Tibial artery (tissue), 4 donors: ENCODE results near the gene RYR2.

Experiments
- DNase-seq, 2 donors: peaks; one replicate each; pipeline ENCODE4 v3.0.0-alpha.2; 2019
- H3K27ac ChIP-seq, 2 donors: fragments of 200-600 bp; sonication (generic) in 1 of 2; 1 replicate in 1 of 2; 2 replicates in 1 of 2; pipeline ENCODE4 v1.5.1; 2018 to 2019; ENCODE audit warnings: mild to moderate bottlenecking in 1 of 2
- H3K27me3 ChIP-seq, 2 donors: fragments of 200-600 bp; sonication (generic) in 1 of 2; one replicate each; pipeline versions ENCODE4 v1.5.1 to v1.6.0; 2016 to 2019
- H3K36me3 ChIP-seq, 3 donors: fragments of 200-600 bp; sonication (generic) in 2 of 3; one replicate each; pipeline ENCODE4 v1.5.1; 2016 to 2019; ENCODE audit warnings: mild to moderate bottlenecking in 2 of 3
- H3K4me1 ChIP-seq, 4 donors: fragments of 200-600 bp; sonication (generic) in 2 of 4; 1 replicate in 3 of 4; 2 replicates in 1 of 4; pipeline ENCODE4 v1.5.1; 2016 to 2019
- H3K4me3 ChIP-seq, 2 donors: fragments of 200-600 bp; sonication (generic) in 1 of 2; 1 replicate in 1 of 2; 2 replicates in 1 of 2; pipeline ENCODE4 v1.5.1; 2018 to 2019; ENCODE audit warnings: mild to moderate bottlenecking in 2 of 2
- H3K9me3 ChIP-seq, 3 donors: fragments of 200-600 bp; sonication (generic) in 1 of 3; one replicate each; pipeline ENCODE4 v1.5.1; 2016 to 2019
- CTCF ChIP-seq, 2 experiments: fragments of 200-600 bp in 1 of 2; fragments of 450-650 bp in 1 of 2; IDR thresholded peaks; one replicate each; pipeline ENCODE4 v1.5.1; 2017 to 2019; ENCODE audit warnings: antibody characterized with exemption in 2 of 2, mild to moderate bottlenecking in 1 of 2, moderate library complexity in 1 of 2
- intact Hi-C: fragments of 100-400 bp; cut with DNase I; formaldehyde crosslinking; loops from one replicate; pipeline ENCODE4 v1.15.0; 2023; ENCODE audit warnings: low total_unique reads

The RYR2 gene

GRCh38 chr1:237070519-237070918 is 28.5 kb downstream of the RYR2 start:
- no peak for DNase-seq
- no peak overlapping the region for H3K4me3 ChIP-seq
- H3K27me3 ChIP-seq: no peaks in the 10 kb centered on the region
- no peak for TF ChIP-seq CTCF (IDR thresholded peaks at IDR 0.05)
- no peaks in the 10 kb centered on the region for H3K36me3 ChIP-seq
- H3K9me3 ChIP-seq: no peaks in the 10 kb centered on the region
- intact Hi-C loops: no loop called here
- H3K27ac ChIP-seq: no peak overlapping the region
- H3K4me1 ChIP-seq: peaks cover 0 to 60% (median 6%) of the 10 kb centered on the region in 4 donors

- intact Hi-C loops: no loop called here
- no peak for TF ChIP-seq CTCF (IDR thresholded peaks at IDR 0.05)
- Histone ChIP-seq H3K27me3 (no peaks in the 10 kb centered on the region), H3K4me1 (peaks cover 0 to 49% (median 6%) of the 10 kb centered on the region in 4 donors), H3K27ac (no peak overlapping the region), H3K4me3 (no peak overlapping the region), H3K36me3 (no peaks in the 10 kb centered on the region), H3K9me3 (no peaks in the 10 kb centered on the region)
- DNase-seq: no peak
Measured at GRCh38 chr1:237071641-237072420, 29.8 kb downstream of the RYR2 start.

GRCh38 chr1:237074371-237075117 is 32.6 kb downstream of the RYR2 start:
- intact Hi-C loops: no loop called here
- Histone ChIP-seq H3K27ac (no peak overlapping the region), H3K9me3 (no peaks in the 10 kb centered on the region)

GRCh38 chr1:237084341-237085077 is 42.5 kb downstream of the RYR2 start:
- H3K36me3 ChIP-seq: no peaks in the 10 kb centered on the region
- DNase-seq: no peak
- no peaks in the 10 kb centered on the region for H3K27me3 ChIP-seq
- no peak for TF ChIP-seq CTCF (IDR thresholded peaks at IDR 0.05)
- H3K27ac ChIP-seq: no peak overlapping the region
- H3K9me3 ChIP-seq: no peaks in the 10 kb centered on the region
- intact Hi-C loops: no loop called here
- peaks cover 0 to 39% (median 4%) of the 10 kb centered on the region in 4 donors for H3K4me1 ChIP-seq
- H3K4me3 ChIP-seq: no peak overlapping the region

More at GRCh38 chr1:237074371-237075117, 32.6 kb downstream of the RYR2 start:
- H3K4me1 ChIP-seq: peaks cover 0 to 29% (median 6%) of the 10 kb centered on the region in 4 donors
- no peak overlapping the region for H3K4me3 ChIP-seq
- no peaks in the 10 kb centered on the region for H3K27me3 ChIP-seq
- no peak for TF ChIP-seq CTCF (IDR thresholded peaks at IDR 0.05)
- no peak for DNase-seq
- H3K36me3 ChIP-seq: no peaks in the 10 kb centered on the region

- intact Hi-C loops: no loop called here
- Histone ChIP-seq H3K9me3 (no peaks in the 10 kb centered on the region), H3K27me3 (no peaks in the 10 kb centered on the region), H3K4me3 (no peak overlapping the region), H3K27ac (no peak overlapping the region), H3K36me3 (no peaks in the 10 kb centered on the region), H3K4me1 (peaks cover 0 to 71% (median 15%) of the 10 kb centered on the region in 4 donors)
- no peak for TF ChIP-seq CTCF (IDR thresholded peaks at IDR 0.05)
- DNase-seq: no peak
Measured at GRCh38 chr1:237091691-237092090, 49.7 kb downstream of the RYR2 start.
